ENCODE measurements around the gene RCAN2. TPM values are rescaled to one million over a fixed set of nuclear protein-coding genes. Genes with fewer than 3 reads are reported as not detected.

The RCAN2 gene
- total RNA-seq, 1 experiment from 2014 or later: 0.44 TPM

DNA sequence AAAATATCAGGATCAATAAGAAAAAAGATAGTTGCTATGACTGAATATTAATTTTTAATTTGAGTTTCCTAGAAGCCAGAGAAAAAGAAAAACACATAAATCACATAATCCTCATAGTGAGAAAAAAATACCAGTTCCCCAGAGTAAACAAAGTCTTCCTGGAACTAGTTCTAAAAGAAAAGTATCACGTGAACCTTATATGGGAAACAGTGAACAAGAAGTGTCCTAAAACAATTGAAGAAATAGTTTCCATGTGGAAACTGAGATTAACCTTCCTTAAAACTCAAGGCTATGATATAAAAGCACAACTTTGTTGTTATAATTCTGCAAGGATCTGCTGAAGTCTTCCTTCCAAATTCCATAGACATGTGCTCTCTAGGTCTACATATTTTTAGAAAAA, 50.6 kb downstream of the RCAN2 start:
- Histone ChIP-seq H3K4me2 (no peak overlapping the region), H3K9me3 (ENCODE audit: insufficient read depth, low read depth) (0 out of 2 replicates have a peak, but pooled peaks cover 4% of the 10 kb centered on the region), H2AFZ (no peak overlapping the region), H3K9me2 (ENCODE audit: insufficient read depth) (no peaks in the 10 kb centered on the region), H3K27me3 (ENCODE audit: insufficient read depth, low read depth) (no peaks in the 10 kb centered on the region), H3K36me3 (ENCODE audit: low read depth) (no peaks in the 10 kb centered on the region), H3K79me2 (ENCODE audit: low read depth) (no peaks in the 10 kb centered on the region), H3K4me1 (replicated peaks; ENCODE audit: insufficient read depth) (peaks cover 9% of the 10 kb centered on the region), H3K4me3 (no peak overlapping the region), H4K20me1 (ENCODE audit: insufficient read depth) (no peaks in the 10 kb centered on the region), H3F3A (ENCODE audit: insufficient read depth, low read depth) (no peaks in the 10 kb centered on the region), H3K27ac (no peak overlapping the region)
- ChIA-PET POLR2A (ENCODE audit: unreplicated experiment) (no interaction called here), CTCF (no interaction called here)
- DNase-seq: no peak
- no peak for TF ChIP-seq CTCF (conservative IDR thresholded peaks at IDR 0.05)
- no peak for TF ChIP-seq EZH2 (IDR thresholded peaks at IDR 0.05; ENCODE audit: low read depth)
- BruUV-seq (replicated peaks): no TSS peak
- intact Hi-C loops (cut with micrococcal nuclease; ENCODE audit: unreplicated experiment): no loop called here

DNA sequence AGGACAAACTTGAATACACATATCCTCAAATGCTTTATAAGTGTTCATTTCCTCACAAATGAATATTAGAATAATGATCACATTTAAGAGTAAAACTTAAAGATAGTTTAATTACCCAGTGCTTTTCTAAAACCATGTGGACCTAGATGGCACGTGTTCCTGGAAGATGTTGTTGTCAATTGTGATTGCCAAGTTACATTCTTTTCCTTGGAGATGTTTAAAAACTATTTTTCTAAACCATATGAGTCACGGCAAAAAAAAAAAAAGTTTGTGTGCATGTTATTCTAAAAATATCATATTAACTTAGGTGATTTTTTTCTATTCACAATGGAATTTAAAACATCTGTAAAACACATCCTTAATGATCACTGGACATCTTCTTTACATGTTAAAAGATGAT, 51.1 kb downstream of the RCAN2 start:
- H3K4me2 ChIP-seq: no peak overlapping the region
- no peak for DNase-seq
- no peaks in the 10 kb centered on the region for H3K9me2 ChIP-seq (ENCODE audit: insufficient read depth)
- BruUV-seq (replicated peaks): no TSS peak
- no peaks in the 10 kb centered on the region for H4K20me1 ChIP-seq (ENCODE audit: insufficient read depth)
- H3K9me3 ChIP-seq (ENCODE audit: insufficient read depth, low read depth): no peaks in the 10 kb centered on the region
- intact Hi-C loops (cut with micrococcal nuclease; ENCODE audit: unreplicated experiment): no loop called here
- H3K4me3 ChIP-seq: no peak overlapping the region
- H2AFZ ChIP-seq: no peak overlapping the region
- H3K4me1 ChIP-seq (replicated peaks; ENCODE audit: insufficient read depth): peaks cover 9% of the 10 kb centered on the region
- TF ChIP-seq EZH2 (IDR thresholded peaks at IDR 0.05; ENCODE audit: low read depth): no peak
- no peak for TF ChIP-seq CTCF (conservative IDR thresholded peaks at IDR 0.05)
- no peaks in the 10 kb centered on the region for H3K36me3 ChIP-seq (ENCODE audit: low read depth)
- no peaks in the 10 kb centered on the region for H3K79me2 ChIP-seq (ENCODE audit: low read depth)
- no peaks in the 10 kb centered on the region for H3K27me3 ChIP-seq (ENCODE audit: insufficient read depth, low read depth)
- CTCF ChIA-PET: no interaction called here
- no peak overlapping the region for H3K27ac ChIP-seq
- POLR2A ChIA-PET (ENCODE audit: unreplicated experiment): no interaction called here
- no peaks in the 10 kb centered on the region for H3F3A ChIP-seq (ENCODE audit: insufficient read depth, low read depth)

- ChIA-PET POLR2A (ENCODE audit: unreplicated experiment) (no interaction called here), CTCF (no interaction called here)
- Histone ChIP-seq H3K4me2 (no peak overlapping the region), H3K9me2 (ENCODE audit: insufficient read depth) (no peaks in the 10 kb centered on the region), H3K4me3 (no peak overlapping the region), H4K20me1 (ENCODE audit: insufficient read depth) (no peaks in the 10 kb centered on the region), H3K27ac (peak overlapping the region; percentile 14; the same call in 1 of the 2 replicates), H3K36me3 (ENCODE audit: low read depth) (no peaks in the 10 kb centered on the region), H3K4me1 (replicated peaks; ENCODE audit: insufficient read depth) (peaks cover 9% of the 10 kb centered on the region), H3K79me2 (ENCODE audit: low read depth) (no peaks in the 10 kb centered on the region), H2AFZ (no peak overlapping the region), H3F3A (ENCODE audit: insufficient read depth, low read depth) (no peaks in the 10 kb centered on the region), H3K27me3 (ENCODE audit: insufficient read depth, low read depth) (no peaks in the 10 kb centered on the region), H3K9me3 (ENCODE audit: insufficient read depth, low read depth) (no peaks in the 10 kb centered on the region)
- no peak for DNase-seq
- no peak for TF ChIP-seq CTCF (conservative IDR thresholded peaks at IDR 0.05)
- TF ChIP-seq EZH2 (IDR thresholded peaks at IDR 0.05; ENCODE audit: low read depth): no peak
- BruUV-seq (replicated peaks): no TSS peak
- intact Hi-C loops (cut with micrococcal nuclease; ENCODE audit: unreplicated experiment): no loop called here
These were observed 53.0 kb downstream of the RCAN2 start for GRCh38 chr6:46438245-46438644.

All from PC-9 (cell line).